GM10847 (cell line): ENCODE data around the gene GGT7.

ENCODE experiments used
- POLR2A ChIP-seq: IDR thresholded peaks from 2 replicates; pipeline ENCODE4 v1.6.1; 2011; ENCODE audit not compliant: insufficient read length; ENCODE audit errors: extremely low read depth

Gene GGT7, protein sequence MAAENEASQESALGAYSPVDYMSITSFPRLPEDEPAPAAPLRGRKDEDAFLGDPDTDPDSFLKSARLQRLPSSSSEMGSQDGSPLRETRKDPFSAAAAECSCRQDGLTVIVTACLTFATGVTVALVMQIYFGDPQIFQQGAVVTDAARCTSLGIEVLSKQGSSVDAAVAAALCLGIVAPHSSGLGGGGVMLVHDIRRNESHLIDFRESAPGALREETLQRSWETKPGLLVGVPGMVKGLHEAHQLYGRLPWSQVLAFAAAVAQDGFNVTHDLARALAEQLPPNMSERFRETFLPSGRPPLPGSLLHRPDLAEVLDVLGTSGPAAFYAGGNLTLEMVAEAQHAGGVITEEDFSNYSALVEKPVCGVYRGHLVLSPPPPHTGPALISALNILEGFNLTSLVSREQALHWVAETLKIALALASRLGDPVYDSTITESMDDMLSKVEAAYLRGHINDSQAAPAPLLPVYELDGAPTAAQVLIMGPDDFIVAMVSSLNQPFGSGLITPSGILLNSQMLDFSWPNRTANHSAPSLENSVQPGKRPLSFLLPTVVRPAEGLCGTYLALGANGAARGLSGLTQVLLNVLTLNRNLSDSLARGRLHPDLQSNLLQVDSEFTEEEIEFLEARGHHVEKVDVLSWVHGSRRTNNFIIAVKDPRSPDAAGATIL

DNA sequence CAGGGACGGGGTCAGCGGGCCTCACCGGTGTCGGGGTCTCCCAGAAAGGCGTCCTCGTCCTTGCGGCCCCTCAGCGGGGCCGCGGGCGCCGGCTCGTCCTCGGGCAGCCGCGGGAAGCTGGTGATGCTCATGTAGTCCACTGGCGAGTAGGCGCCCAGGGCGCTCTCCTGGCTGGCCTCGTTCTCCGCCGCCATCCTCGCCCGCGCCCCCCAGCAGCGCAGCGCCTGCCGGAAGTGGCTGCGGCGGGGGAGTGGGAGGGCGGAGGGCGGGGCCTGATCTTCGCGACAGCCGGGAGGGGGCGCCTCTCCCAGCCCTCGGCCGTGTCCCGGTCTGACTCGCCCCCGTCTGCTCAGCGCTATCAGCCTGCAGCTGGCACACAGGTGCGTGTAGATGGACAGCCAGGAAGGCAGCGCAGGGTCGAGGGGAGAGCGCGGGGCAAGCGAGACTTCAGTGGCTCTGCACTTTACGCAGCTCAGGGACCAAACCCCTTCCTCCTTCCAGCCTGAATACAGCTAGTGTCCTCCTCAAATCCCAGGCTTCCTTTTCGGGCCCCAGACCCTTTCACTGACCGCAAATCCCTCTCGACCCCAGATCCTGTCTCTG lies at the start of gene GGT7:
Gene GGT7, minus strand, starts transcription at position 235 of the 603 bp plus-strand sequence. Its CDS starts 41 bp downstream, at position 194.
- no peak for TF ChIP-seq POLR2A

DNA sequence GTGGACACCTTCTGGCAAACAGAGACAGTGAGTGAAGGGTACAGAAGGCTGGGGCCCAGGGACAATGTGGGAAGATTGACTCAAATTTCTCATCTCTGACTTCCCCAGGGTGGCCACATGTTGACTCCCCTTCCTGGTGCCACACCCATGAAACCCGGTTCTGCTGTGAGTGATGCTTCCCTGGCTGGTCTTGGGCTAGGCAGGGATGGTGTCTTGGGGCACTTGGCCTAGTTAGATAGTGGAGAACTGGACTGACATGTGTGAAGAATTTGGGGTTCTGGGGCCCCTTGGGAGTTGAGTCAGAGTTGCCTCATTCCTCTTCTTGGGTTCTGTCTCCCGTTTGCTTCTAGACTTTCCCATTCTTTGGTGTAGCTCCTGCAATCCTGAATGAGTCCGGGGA lies 48.8 kb upstream of the GGT7 start:
- no peak for TF ChIP-seq POLR2A

DNA sequence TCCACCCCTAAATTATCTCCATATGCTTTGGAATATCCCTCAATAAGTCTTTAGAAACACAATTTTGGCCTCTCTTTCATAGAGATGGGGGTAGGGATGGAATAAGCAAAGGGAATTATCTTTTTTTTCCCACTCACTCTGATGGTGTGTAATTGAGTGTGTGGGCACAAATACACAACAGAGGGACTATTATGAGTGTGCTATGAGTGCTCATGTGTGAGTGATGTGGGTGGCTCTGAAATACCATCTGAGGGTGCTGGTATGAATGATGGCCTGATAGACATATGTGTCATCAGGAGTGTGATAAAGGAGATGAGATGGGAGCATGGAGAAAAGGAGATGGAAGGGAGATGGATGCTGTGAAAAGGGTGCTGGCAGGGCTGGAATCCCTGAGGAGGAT lies 47.4 kb upstream of the GGT7 start:
- no peak for TF ChIP-seq POLR2A

DNA sequence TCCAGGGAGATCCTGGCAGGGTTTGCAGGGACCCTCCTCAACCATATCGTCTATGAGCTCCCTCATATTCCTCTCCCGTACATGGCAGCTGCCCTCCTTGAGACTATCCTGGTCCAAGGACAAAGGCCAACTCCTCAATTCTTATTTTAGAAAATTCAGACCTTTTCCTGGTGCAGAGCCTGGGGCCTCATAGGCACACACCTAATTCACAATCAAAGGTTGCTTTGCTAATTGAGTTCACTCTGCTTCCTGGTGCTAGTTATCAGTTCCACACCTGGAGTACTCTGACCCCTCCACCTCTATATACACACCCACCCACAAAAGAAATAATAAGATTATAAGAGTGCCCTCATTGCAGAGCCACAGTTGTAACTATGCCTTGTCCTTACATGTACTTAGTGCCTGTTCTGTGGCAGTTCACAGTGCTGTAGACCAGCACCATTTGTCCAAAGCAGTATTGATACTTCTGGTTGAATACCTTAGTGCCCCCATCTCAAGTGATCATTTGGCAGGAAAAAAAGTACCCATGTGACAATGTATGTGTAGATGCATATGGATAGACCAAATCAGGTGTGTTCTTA lies 44.2 kb upstream of the GGT7 start:
- no peak for TF ChIP-seq POLR2A

DNA sequence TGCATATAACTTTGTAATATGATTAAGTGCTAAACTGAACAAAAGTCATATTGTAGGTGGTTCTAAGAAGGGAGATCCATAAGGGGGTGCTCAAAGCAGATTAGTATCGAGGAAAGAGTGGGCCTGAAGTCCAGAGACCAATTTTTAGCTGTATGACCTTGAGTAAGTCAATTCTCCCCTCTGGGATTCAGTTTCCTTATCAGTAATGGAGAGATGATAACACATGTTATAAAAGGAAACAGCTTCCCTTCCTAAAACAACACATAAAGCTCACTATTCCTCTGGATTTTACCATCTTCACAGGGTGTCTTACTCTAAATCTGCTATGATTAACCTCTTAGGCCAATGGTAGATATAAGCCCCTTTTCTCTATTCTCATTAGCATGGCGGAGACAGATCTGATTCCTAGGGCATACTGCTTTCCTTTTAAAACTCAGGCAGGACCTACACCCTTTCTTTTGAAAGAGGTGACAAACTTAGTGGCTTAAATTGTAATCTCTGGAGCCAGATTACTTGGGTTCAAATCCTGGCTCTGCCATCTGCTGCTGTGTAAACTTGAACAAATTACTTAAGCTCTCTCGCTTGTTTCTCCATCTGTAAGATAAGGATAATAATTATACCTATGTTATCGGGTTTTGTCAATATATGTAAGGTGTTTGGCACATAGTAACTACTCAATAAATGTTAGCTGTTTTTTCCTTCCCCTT lies 43.2 kb upstream of the GGT7 start:
- no peak for TF ChIP-seq POLR2A

DNA sequence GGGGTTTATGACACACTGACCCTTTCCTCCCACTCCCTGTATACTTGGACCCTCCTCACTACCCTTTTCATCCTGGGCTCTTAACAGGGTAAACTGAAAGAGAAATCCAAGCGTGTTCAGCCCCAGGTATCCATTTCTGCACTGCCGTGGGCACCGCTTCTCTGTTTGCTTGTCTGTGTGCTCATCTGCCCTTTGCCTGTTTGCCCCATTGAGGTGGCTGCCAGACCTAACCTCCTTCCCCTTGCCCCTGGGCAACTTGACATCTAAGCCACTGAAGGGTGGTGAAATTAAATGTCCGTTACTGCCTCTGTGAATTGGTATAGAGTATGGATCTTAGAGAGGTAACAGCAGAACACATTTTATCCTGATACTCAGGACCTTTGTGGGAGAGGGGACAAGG lies 42.5 kb upstream of the GGT7 start:
- TF ChIP-seq POLR2A: no peak

DNA sequence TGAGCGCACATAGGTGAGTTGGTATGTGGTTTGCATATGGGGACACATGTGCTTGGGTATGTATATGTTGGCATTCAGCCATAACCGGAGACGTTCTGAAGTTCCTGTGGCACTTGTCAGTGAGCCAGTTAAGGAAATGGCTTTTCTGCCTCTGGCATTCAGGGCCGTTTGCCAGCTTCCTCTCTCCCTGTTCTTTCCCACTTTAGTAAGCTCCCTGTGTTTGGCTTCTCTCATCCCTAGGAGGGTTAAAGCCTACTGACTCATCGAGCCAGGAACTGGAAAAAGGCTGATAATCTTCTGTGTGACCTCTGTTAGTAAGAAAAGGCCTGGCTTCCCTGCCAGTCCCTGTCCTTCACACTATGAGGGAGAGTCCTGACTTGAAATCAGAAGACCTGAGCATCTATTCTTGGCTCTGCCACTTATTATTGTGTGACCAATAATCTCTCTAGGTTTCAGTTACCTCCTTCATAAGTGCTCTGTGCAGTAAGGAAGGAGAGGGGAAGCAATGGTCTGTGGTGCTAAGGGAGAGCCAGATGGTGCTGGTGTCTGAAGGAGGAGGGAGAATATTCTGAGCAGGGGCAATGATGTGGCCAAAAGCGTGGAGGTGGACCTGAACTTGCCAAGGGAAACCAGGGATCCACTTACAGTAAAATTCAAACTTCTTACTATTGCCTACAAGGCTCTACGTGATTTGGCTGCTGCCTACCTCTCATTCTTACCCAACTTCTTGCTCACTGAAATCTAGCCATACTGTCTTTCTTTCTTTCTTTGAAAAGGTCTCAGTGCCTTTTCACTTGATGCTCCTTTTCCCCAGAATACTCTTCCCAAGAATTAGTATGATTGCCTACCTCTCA lies 35.2 kb upstream of the GGT7 start:
- no peak for TF ChIP-seq POLR2A

DNA sequence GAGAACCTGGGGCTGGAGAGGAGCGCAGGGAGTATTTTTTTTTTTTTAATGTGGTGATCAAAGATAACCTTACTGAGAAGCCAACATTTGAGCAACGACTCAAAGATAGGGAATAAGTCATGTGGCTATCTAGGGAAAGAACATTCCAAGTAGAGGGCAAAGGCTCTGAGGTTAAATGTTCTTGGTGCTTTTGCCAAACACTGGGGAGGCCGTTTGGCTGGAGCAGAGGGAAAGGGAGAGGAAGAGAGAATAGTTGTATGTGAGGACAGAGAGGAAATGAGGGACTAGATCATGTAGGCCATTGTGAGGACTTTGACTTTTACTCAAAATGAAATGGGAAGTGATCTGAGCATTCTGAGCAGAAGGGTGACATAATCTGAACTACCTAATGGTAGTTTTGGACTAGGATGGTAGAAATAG lies 31.6 kb upstream of the GGT7 start:
- TF ChIP-seq POLR2A: no peak

DNA sequence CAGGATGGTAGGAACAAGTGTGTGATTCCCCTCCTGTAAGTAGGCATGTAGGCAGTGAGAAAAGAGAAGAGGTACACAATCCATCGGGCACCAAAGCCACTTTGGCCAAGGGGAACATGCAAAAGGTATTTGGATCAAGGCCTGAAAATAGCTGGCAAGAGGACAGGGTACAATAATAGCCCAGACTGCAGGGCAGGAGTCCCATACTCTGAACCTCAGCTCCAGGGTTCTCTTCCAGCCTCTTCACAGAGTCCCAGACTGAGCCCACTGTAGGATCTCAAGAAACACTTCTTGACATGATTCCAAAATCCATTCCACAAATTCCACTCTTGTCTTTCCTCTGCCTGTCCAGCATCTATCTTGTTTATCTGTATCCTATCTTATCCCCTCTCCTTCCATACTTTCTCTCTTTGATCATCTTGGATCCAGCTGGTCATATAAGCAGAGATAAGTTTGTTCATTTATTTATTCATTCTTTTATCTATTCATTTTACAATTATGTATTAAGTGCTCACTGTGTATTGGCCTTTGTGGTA lies 23.5 kb upstream of the GGT7 start:
- no peak for TF ChIP-seq POLR2A

DNA sequence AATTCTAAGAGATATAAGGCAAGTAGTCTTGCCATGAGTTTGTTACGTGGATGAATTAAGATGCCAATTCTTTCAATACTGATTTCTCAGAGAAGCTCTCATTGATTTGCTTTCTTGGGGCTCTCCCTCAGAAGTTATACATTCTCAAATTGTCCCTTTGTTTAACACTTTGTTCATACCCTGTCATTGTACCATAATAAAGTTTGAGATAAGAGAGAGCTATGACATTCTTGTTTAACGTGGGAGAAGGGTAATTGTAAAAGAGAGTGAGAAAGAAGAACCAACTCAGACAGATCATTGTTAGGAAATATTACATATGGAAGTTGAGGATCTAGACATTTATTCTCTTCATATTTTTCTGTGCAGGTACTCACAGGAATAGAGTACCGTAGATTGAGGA lies 22.8 kb upstream of the GGT7 start:
- TF ChIP-seq POLR2A: no peak

DNA sequence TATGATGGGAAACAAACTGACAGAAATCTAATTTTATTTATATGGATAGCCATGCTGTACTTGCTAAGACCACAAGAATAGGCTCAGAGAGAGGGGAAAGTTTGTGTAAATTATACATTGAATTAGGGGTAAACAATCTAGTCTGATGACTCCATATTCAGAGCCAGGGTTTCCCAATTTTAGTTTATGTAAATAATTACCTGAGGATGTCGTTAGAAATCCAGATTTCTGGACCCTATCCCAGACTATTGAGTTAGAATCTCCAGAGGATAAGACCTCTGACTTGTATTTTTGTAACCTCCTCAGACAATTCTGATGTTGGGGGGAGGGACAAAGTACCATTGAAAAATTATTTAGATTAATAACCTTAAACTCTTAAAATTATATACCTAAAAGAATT lies 22.1 kb upstream of the GGT7 start:
- no peak for TF ChIP-seq POLR2A

DNA sequence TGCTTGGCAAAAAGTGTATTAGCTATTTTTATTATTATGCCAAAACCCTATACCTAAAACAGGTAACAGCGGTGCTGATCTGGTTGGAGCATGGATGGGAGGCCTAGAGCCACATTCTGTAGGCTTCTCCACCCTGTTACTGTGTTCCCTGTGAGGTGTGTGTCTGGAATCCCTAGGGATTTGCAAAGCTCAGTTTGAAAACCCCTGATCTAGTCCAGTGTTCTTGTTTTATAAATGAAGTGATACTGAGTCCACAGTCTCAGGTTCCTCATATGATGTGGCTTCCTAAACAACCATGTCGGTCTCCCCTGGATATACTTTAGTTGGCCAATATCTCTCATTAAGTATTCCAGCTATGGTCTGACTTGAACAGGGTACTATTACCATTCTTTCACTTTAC lies 20.0 kb upstream of the GGT7 start:
- no peak for TF ChIP-seq POLR2A

DNA sequence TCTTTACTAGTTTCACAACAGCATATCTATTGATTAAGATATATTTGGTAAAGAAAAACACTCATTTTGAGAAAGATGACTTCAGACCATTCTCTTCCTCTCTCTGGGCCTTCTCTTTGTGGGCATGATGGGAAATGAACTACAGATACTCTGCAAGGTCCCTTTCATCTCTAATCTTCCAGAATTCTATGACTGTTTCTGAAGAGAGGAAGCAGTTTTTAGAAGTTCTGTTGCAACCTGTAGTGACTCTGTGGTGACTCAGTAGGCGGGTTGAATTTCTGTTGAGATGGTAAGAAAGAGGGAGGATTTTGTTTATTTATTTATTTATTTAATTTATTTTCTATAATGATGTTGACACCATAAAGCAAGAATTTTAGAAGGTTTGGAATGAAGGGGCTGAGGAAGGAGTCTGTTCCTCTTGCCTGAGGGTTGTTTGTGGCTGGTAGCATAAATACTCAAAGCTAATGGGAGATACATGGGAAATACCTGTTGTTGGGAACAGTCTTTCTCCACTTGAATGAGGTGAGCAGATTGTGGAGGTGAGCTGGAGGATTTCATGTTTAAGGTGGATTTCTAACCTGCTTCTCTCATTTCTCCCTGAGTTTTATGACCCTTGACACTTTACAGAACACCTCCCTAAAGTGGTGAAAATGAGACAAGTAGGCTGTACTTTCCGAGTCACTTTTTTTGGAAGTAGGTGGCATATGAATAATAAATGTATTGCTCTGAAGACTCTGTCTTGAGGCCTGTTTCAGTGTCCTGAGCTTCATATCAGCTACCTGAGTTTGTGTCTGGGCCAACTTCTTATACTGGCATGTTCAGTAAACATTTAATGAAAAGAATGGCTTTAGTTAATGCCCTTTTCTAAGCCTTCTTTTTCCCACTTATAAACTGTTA lies 18.8 kb upstream of the GGT7 start:
- TF ChIP-seq POLR2A: no peak

DNA sequence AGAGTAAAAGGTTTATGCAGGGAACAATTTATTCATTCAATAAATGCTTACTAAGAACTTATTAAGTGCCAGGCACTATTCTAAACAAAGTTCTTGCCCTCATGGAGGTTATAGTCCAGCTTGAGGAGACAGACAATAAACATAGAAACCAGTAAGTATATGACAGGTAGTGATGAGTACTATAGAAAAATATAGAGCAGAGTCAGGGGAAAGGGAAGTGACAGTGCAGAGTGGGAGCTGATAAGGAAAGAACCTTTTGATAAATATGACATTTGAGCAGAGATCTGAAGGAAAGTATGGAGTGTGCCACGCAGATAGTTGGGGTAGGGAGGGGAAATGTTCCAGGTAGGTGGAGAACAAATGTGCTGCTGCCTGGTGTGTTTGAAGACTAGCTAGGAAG lies 15.8 kb upstream of the GGT7 start:
- no peak for TF ChIP-seq POLR2A

DNA sequence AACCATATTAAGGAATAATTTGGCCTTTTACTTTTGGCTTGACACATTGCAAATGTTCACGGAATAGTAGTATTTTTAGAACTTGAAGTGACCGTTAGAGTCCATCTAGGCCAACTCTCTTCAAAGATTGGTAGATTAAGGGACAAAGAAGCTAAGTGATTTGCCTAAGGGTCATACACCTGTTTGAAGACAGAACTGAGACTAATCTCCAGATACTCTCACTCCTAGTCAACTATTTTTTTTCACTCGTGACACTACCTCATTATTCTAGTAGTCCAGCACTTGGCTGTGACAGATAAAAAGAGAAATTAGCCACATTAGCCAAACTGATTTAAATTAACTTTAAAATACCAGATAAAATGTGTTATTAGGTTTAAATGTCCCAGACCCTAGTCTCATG lies 14.4 kb upstream of the GGT7 start:
- no peak for TF ChIP-seq POLR2A
